Lower leg skin (tissue), 4 donors: Measurements from ENCODE around the gene ERCC3. TPM values are rescaled to one million over a fixed set of nuclear protein-coding genes. Genes with fewer than 3 reads are reported as not detected.
A peak's percentile ranks its signal among the peaks of the same experiment; 100 is the strongest.
"Not testable (repeated sequence)": the region's sequence is repeated elsewhere in the genome, so short reads cannot be mapped to it uniquely, and the experiment has no call there.

Experiments used
- DNase-seq, 2 donors: peaks; one replicate each; pipeline ENCODE4 v3.0.0-alpha.2; 2019; ENCODE audit warnings: low spot score in 2 of 2
- H3K4me3 ChIP-seq: fragments of 200-600 bp; sonication (generic); 2 replicates; pipeline ENCODE4 v1.5.1; 2017; ENCODE audit warnings: mild to moderate bottlenecking, low read depth; ENCODE audit not compliant: poor library complexity, severe bottlenecking
- POLR2A ChIP-seq, 2 donors: fragments of 450-650 bp; IDR thresholded peaks; one replicate each; pipeline ENCODE4 v1.6.1; 2016 to 2017; ENCODE audit warnings: antibody characterized with exemption in 2 of 2, mild to moderate bottlenecking in 1 of 2, moderate library complexity in 1 of 2
- WGBS, 2 donors: methylation state at CpG; one replicate each; pipeline ENCODE4 v1.1.5; 2018; 5-methylcytosine and 5-hydroxymethylcytosine counted together
- intact Hi-C: fragments of 100-400 bp; cut with DNase I; formaldehyde crosslinking; loops from one replicate; pipeline ENCODE4 v1.15.0; 2023; ENCODE audit warnings: low total_unique reads
- total RNA-seq, 4 donors: library from RNA; depleted of rRNA; stranded (reverse); fragments of >200 nt; gene quantifications; one replicate each; pipeline ENCODE4 v1.1.0, GENCODE V29; 2016
- TF ChIP-seq, protein P1 (sequence below), 3 donors: fragments of 450-650 bp; IDR thresholded peaks; one replicate each; pipeline ENCODE4 v1.5.1; 2016; ENCODE audit warnings: antibody characterized with exemption in 3 of 3, mild to moderate bottlenecking in 3 of 3, moderate library complexity in 2 of 3

The ERCC3 gene
- total RNA-seq, 4 donors from 2014 or later: 23.7 to 47.5 (median 32.1) TPM

DNA sequence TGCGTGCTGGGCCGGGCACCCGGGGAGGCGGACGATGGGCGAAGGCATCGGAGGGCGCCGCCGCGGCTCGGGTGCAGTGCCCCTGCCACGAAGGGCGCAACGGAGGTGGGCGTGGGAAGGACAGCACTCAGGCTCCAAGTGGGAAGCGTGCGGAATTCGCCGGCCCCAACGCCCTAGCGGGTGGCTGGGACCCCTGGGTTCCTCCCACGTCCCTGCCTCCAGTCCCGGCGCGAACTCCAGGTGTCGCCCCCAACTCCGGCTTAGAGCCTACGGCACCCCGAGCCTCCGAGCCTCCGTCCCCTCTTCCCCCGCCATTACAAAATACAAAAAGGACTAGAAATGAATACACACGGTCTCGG, 75.2 kb downstream of the ERCC3 start:
- intact Hi-C loops: no loop called here
- WGBS, 2 donors: 0 to 1% methylated on average over 13 to 25 of the region's 35 CpGs
- DNase-seq: no peak
- TF ChIP-seq POLR2A (IDR thresholded peaks at IDR 0.05): no peak
- TF ChIP-seq, protein P1, sequence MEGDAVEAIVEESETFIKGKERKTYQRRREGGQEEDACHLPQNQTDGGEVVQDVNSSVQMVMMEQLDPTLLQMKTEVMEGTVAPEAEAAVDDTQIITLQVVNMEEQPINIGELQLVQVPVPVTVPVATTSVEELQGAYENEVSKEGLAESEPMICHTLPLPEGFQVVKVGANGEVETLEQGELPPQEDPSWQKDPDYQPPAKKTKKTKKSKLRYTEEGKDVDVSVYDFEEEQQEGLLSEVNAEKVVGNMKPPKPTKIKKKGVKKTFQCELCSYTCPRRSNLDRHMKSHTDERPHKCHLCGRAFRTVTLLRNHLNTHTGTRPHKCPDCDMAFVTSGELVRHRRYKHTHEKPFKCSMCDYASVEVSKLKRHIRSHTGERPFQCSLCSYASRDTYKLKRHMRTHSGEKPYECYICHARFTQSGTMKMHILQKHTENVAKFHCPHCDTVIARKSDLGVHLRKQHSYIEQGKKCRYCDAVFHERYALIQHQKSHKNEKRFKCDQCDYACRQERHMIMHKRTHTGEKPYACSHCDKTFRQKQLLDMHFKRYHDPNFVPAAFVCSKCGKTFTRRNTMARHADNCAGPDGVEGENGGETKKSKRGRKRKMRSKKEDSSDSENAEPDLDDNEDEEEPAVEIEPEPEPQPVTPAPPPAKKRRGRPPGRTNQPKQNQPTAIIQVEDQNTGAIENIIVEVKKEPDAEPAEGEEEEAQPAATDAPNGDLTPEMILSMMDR (IDR thresholded peaks at IDR 0.05): no peak
- H3K4me3 ChIP-seq: peak overlapping the region; percentile 53

GRCh38 chr2:127217470-127218325, 76.2 kb downstream of the ERCC3 start:
- WGBS, 2 donors: 47 to 57% methylated on average over 14 of the region's 14 CpGs
- no peak for TF ChIP-seq POLR2A (IDR thresholded peaks at IDR 0.05)
- TF ChIP-seq, protein P1 (IDR thresholded peaks at IDR 0.05): no peak
- DNase-seq: peak; percentile 71 to 91
- no peak overlapping the region for H3K4me3 ChIP-seq
- intact Hi-C loops: no loop called here

DNA sequence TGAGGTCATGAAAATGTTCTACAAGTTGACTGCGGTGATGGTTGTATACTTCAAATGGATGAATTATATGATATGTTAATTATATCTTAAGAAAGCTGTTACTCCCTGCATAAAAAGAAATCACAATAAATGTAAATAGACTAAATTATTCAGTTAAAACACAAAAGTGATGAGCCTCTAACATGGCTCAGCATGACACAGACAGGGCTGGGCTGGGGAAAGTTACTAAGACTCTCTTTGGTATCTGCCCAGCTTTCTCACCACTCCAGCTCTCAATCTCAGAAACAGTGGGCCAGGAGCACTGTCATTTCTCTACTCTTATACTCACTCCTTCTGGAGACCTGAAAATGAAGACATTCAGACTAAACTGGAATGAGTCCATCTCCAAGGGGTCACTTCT, 77.4 kb downstream of the ERCC3 start:
- TF ChIP-seq, protein P1 (IDR thresholded peaks at IDR 0.05): no peak
- TF ChIP-seq POLR2A (IDR thresholded peaks at IDR 0.05): no peak
- no peak for DNase-seq
- intact Hi-C loops: no loop called here
- H3K4me3 ChIP-seq: no peak overlapping the region
- 63 to 74% methylated on average over 1 of the region's 1 CpG for whole genome bisulfite sequencing, 2 donors

- intact Hi-C loops: no loop called here
- DNase-seq: no peak
- H3K4me3 ChIP-seq: no peak overlapping the region
- WGBS, 2 donors: 32 to 43% methylated on average over 2 of the region's 2 CpGs
- TF ChIP-seq POLR2A (IDR thresholded peaks at IDR 0.05): no peak
- TF ChIP-seq, protein P1 (IDR thresholded peaks at IDR 0.05): no peak
These were observed 77.8 kb downstream of the ERCC3 start for GRCh38 chr2:127216095-127216494.

- 64 to 78% methylated on average over 2 of the region's 2 CpGs for WGBS, 2 donors
- DNase-seq, H3K4me3 ChIP-seq, intact Hi-C loops: not testable (repeated sequence)
These were observed 79.7 kb downstream of the ERCC3 start for GRCh38 chr2:127214201-127214600.

- intact Hi-C loops: no loop called here
- TF ChIP-seq, protein P1 (IDR thresholded peaks at IDR 0.05): no peak
- no peak for TF ChIP-seq POLR2A (IDR thresholded peaks at IDR 0.05)
- peak in 1 of 2 donors; percentile 75 for DNase-seq
- WGBS, 2 donors: 45 to 73% methylated on average over 1 to 4 of the region's 4 CpGs
- no peak overlapping the region for H3K4me3 ChIP-seq
These were observed 85.6 kb downstream of the ERCC3 start for GRCh38 chr2:127208313-127208712.

Other genes starting within 250 kb of the ERCC3 start
- 10 to 100 TPM in 2 of 4 donors, 1 to 10 TPM in 2; 8.4 to 18.2 (median 9.8) TPM for gene BIN1, start 187.0 kb downstream of the ERCC3 start, total RNA-seq
- gene CYP27C1, start 73.8 kb downstream of the ERCC3 start, total RNA-seq: 1 to 10 TPM; 2.4 to 3.5 (median 2.7) TPM
- gene MAP3K2, start 93.8 kb upstream of the ERCC3 start, total RNA-seq: 10 to 100 TPM; 58.9 to 68.5 (median 63.0) TPM
- gene PROC, start 124.3 kb upstream of the ERCC3 start, total RNA-seq: not detected
- 10 to 100 TPM; 22.7 to 47.1 (median 33.2) TPM for gene IWS1, start 232.3 kb upstream of the ERCC3 start, total RNA-seq
- 10 to 100 TPM in 1 of 4 donors, 1 to 10 TPM in 3; 2.3 to 13.0 (median 4.8) TPM for gene MYO7B, start 241.5 kb upstream of the ERCC3 start, total RNA-seq